Activated naive CD8-positive, alpha-beta T cell treated with anti-CD3 and anti-CD28 coated beads, Interleukin-2, amount 10 ng/mL, durations not matched to agents 7 days and 5 days (primary cell): ENCODE data around the gene LNP1. TPM values are rescaled to one million over a fixed set of nuclear protein-coding genes. Genes with fewer than 3 reads are reported as not detected.
"Not testable (repeated sequence)": the region's sequence is repeated elsewhere in the genome, so short reads cannot be mapped to it uniquely, and the experiment has no call there.

Experiments used
- ATAC-seq: fragments of 150-1000 bp; cut with Tn5 transposase; one replicate; pipeline ENCODE4 v1.10.0; 2021; ENCODE audit warnings: low read depth, moderate library complexity
- POLR2A ChIA-PET: fragments of 350-600 bp; sonication (Branson Sonifier 250); formaldehyde crosslinking; loops from one replicate; lab custom pipeline; 2021; ENCODE audit warnings: antibody characterized with exemption; lab: Charles Lee
- DNase-seq: peaks from one replicate; pipeline ENCODE4 v3.0.0; 2021
- H3K27ac Mint-ChIP-seq: one replicate; pipeline ENCODE4 v1.8.0; 2022; ENCODE audit warnings: mild to moderate bottlenecking, mixed read lengths
- H3K27me3 Mint-ChIP-seq: one replicate; pipeline ENCODE4 v1.8.0; 2022; ENCODE audit warnings: mild to moderate bottlenecking, moderate library complexity, mixed read lengths
- H3K36me3 Mint-ChIP-seq: one replicate; pipeline ENCODE4 v1.8.0; 2021; ENCODE audit warnings: mild to moderate bottlenecking, mixed read lengths
- H3K4me1 Mint-ChIP-seq: one replicate; pipeline ENCODE4 v1.8.0; 2021; ENCODE audit warnings: mixed read lengths
- H3K4me3 Mint-ChIP-seq: one replicate; pipeline ENCODE4 v1.8.0; 2022; ENCODE audit warnings: mild to moderate bottlenecking, moderate library complexity, mixed read lengths
- H3K9me3 Mint-ChIP-seq: one replicate; pipeline ENCODE4 v1.8.0; 2021; ENCODE audit warnings: mixed read lengths
- total RNA-seq, 2 experiments: library from RNA; stranded (reverse); gene quantifications; one replicate each; pipeline ENCODE4 v1.2.3, GENCODE V29; 2021

Gene LNP1
- 1 to 10 TPM; 1.1 to 1.8 TPM for total RNA-seq

GRCh38 chr3:100400780-100401673 lies at the start of gene LNP1, which contains the start of gene TOMM70:
TSS of gene LNP1 (plus strand) at chr3:100401539. CDS start at chr3:100429730, 28,191 bp downstream.
TSS of gene TOMM70 (minus strand) at chr3:100401089. CDS start at chr3:100400949, 140 bp downstream.
- peak within 1 kb of the TSS; percentile 90 for H3K4me3 Mint-ChIP-seq
- POLR2A ChIA-PET, result interaction anchor here (0.8 to 2.5 kb wide), 20 partner anchors 8 to 588 kb away, joined by 3 to 9 read pairs (median 4); partner anchors contain the start of genes NIT2, TBC1D23, TFG and TMEM45A
- peaks cover 8% of the 10 kb centered on the region for H3K36me3 Mint-ChIP-seq
- H3K4me1 Mint-ChIP-seq, result peaks cover 49% of the 10 kb centered on the region
- ATAC-seq, result peak; percentile 91
- H3K9me3 Mint-ChIP-seq, result peaks cover 2% of the 10 kb centered on the region
- no peaks in the 10 kb centered on the region for H3K27me3 Mint-ChIP-seq
- peak; percentile 93 for DNase-seq
- peak within 1 kb of the TSS; percentile 95 for H3K27ac Mint-ChIP-seq

GRCh38 chr3:100351770-100352169 lies 49.6 kb upstream of the LNP1 start:
- peaks cover 49% of the 10 kb centered on the region for H3K36me3 Mint-ChIP-seq
- DNase-seq, H3K4me1 Mint-ChIP-seq, H3K27me3 Mint-ChIP-seq, H3K4me3 Mint-ChIP-seq, H3K9me3 Mint-ChIP-seq, ATAC-seq, POLR2A ChIA-PET, H3K27ac Mint-ChIP-seq: not testable (repeated sequence)

GRCh38 chr3:100352296-100353231 lies 48.8 kb upstream of the LNP1 start:
- POLR2A ChIA-PET, result no interaction called here
- peaks cover 3% of the 10 kb centered on the region for H3K4me1 Mint-ChIP-seq
- no peak for ATAC-seq

GRCh38 chr3:100354850-100355249 lies 46.5 kb upstream of the LNP1 start:
- Mint-ChIP-seq H3K4me3 (no peak overlapping the region), H3K27ac (no peak overlapping the region), H3K9me3 (peaks cover 1% of the 10 kb centered on the region), H3K27me3 (no peaks in the 10 kb centered on the region), H3K4me1 (peaks cover 3% of the 10 kb centered on the region), H3K36me3 (peaks cover 35% of the 10 kb centered on the region)
- DNase-seq (no peak), ATAC-seq (no peak)
- POLR2A ChIA-PET, result no interaction called here

More at GRCh38 chr3:100352296-100353231, 48.8 kb upstream of the LNP1 start:
- no peak overlapping the region for H3K4me3 Mint-ChIP-seq
- DNase-seq, result no peak
- H3K27ac Mint-ChIP-seq, result no peak overlapping the region
- no peaks in the 10 kb centered on the region for H3K27me3 Mint-ChIP-seq
- peaks cover 45% of the 10 kb centered on the region for H3K36me3 Mint-ChIP-seq
- peaks cover 1% of the 10 kb centered on the region for H3K9me3 Mint-ChIP-seq

GRCh38 chr3:100358413-100358812 lies 42.9 kb upstream of the LNP1 start:
- no peak for ATAC-seq
- Mint-ChIP-seq H3K4me3 (no peak overlapping the region), H3K27ac (peak overlapping the region; percentile 13), H3K36me3 (peaks cover 41% of the 10 kb centered on the region), H3K9me3 (peaks cover 2% of the 10 kb centered on the region), H3K4me1 (peaks cover 1% of the 10 kb centered on the region), H3K27me3 (no peaks in the 10 kb centered on the region)
- no peak for DNase-seq
- POLR2A ChIA-PET, result no interaction called here

GRCh38 chr3:100359035-100359434 lies 42.3 kb upstream of the LNP1 start:
- POLR2A ChIA-PET, result no interaction called here
- Mint-ChIP-seq H3K4me1 (no peaks in the 10 kb centered on the region), H3K36me3 (peaks cover 44% of the 10 kb centered on the region), H3K27ac (no peak overlapping the region), H3K4me3 (no peak overlapping the region), H3K9me3 (peaks cover 2% of the 10 kb centered on the region), H3K27me3 (no peaks in the 10 kb centered on the region)
- no peak for DNase-seq
- ATAC-seq, result no peak

GRCh38 chr3:100360757-100361496 lies 40.4 kb upstream of the LNP1 start:
- no peak overlapping the region for H3K4me3 Mint-ChIP-seq
- H3K36me3 Mint-ChIP-seq, result peaks cover 46% of the 10 kb centered on the region
- DNase-seq (no peak), ATAC-seq (no peak)
- POLR2A ChIA-PET, result no interaction called here
- no peak overlapping the region for H3K27ac Mint-ChIP-seq
- no peaks in the 10 kb centered on the region for H3K4me1 Mint-ChIP-seq
- H3K9me3 Mint-ChIP-seq, result peaks cover 2% of the 10 kb centered on the region
- H3K27me3 Mint-ChIP-seq, result no peaks in the 10 kb centered on the region

GRCh38 chr3:100361897-100362296 lies 39.4 kb upstream of the LNP1 start:
- POLR2A ChIA-PET, result no interaction called here
- DNase-seq, result no peak
- Mint-ChIP-seq H3K36me3 (peaks cover 45% of the 10 kb centered on the region), H3K9me3 (peaks cover 2% of the 10 kb centered on the region), H3K27ac (no peak overlapping the region), H3K4me3 (no peak overlapping the region), H3K4me1 (no peaks in the 10 kb centered on the region), H3K27me3 (no peaks in the 10 kb centered on the region)
- no peak for ATAC-seq

- POLR2A ChIA-PET, result interaction anchor here (0.5 kb wide), 1 partner anchor 40 kb away, joined by 3 read pairs; no protein-coding TSS in a partner anchor
- ATAC-seq (no peak), DNase-seq (no peak)
- Mint-ChIP-seq H3K9me3 (peaks cover 2% of the 10 kb centered on the region), H3K36me3 (peaks cover 52% of the 10 kb centered on the region), H3K4me3 (no peak overlapping the region), H3K27me3 (no peaks in the 10 kb centered on the region), H3K27ac (no peak overlapping the region), H3K4me1 (no peaks in the 10 kb centered on the region)
Observed at GRCh38 chr3:100364421-100364820, 36.9 kb upstream of the LNP1 start.

GRCh38 chr3:100366424-100366823 lies 34.9 kb upstream of the LNP1 start:
- Mint-ChIP-seq H3K9me3 (peaks cover 2% of the 10 kb centered on the region), H3K4me3 (no peak overlapping the region), H3K27me3 (no peaks in the 10 kb centered on the region), H3K27ac (no peak overlapping the region), H3K4me1 (no peaks in the 10 kb centered on the region), H3K36me3 (peaks cover 48% of the 10 kb centered on the region)
- POLR2A ChIA-PET, result no interaction called here
- DNase-seq (no peak), ATAC-seq (no peak)

GRCh38 chr3:100368441-100368840 lies 32.9 kb upstream of the LNP1 start:
- peaks cover 34% of the 10 kb centered on the region for H3K36me3 Mint-ChIP-seq
- H3K27ac Mint-ChIP-seq, result no peak overlapping the region
- H3K4me3 Mint-ChIP-seq, result no peak overlapping the region
- H3K9me3 Mint-ChIP-seq, result no peaks in the 10 kb centered on the region
- DNase-seq (no peak), ATAC-seq (no peak)
- POLR2A ChIA-PET, result interaction anchor here (1.2 kb wide), 1 partner anchor 12 kb away, joined by 3 read pairs; no protein-coding TSS in a partner anchor
- H3K27me3 Mint-ChIP-seq, result no peaks in the 10 kb centered on the region
- no peaks in the 10 kb centered on the region for H3K4me1 Mint-ChIP-seq

- no peaks in the 10 kb centered on the region for H3K9me3 Mint-ChIP-seq
- H3K4me3 Mint-ChIP-seq, result no peak overlapping the region
- no peaks in the 10 kb centered on the region for H3K4me1 Mint-ChIP-seq
- no peak for ATAC-seq
- no peak overlapping the region for H3K27ac Mint-ChIP-seq
- DNase-seq, result no peak
- POLR2A ChIA-PET, result no interaction called here
- peaks cover 22% of the 10 kb centered on the region for H3K36me3 Mint-ChIP-seq
- no peaks in the 10 kb centered on the region for H3K27me3 Mint-ChIP-seq
Observed at GRCh38 chr3:100370756-100371155, 30.6 kb upstream of the LNP1 start.
